ENCODE data around the gene RRP36. TPM values are rescaled to one million over a fixed set of nuclear protein-coding genes. Genes with fewer than 3 reads are reported as not detected.

RRP36 gene
- polyA plus RNA-seq, 1 of the 3 experiments (the other 2 are of a cell fraction) = 60.5 TPM

GRCh38 chr6:43078691-43079090 is 57.3 kb downstream of the RRP36 start (continued):
- TF ChIP-seq USF1 (IDR thresholded peaks at IDR 0.05; ENCODE audit: borderline replicate concordance, low read depth) = no peak
- no peak for TF ChIP-seq NRF1 (IDR thresholded peaks at IDR 0.05; ENCODE audit: low read depth, low read length)

Other genes with a start within 250 kb of the RRP36 start
- gene BICRAL, start 239.6 kb upstream of the RRP36 start, polyA plus RNA-seq (2012; rRNA removed) = 5.1 and 6.6 TPM in 2 replicates
- 22.1 and 28.7 TPM in 2 replicates for gene RPL7L1, start 142.0 kb upstream of the RRP36 start, polyA plus RNA-seq (2012; rRNA removed)
- gene PTCRA, start 105.6 kb upstream of the RRP36 start, polyA plus RNA-seq (2012; rRNA removed) = not detected in 2 replicates
- gene CNPY3, start 92.1 kb upstream of the RRP36 start, polyA plus RNA-seq (2012; rRNA removed) = 59.2 and 77.5 TPM in 2 replicates
- 1.4 and 2.0 TPM in 2 replicates for gene GNMT, start 60.9 kb upstream of the RRP36 start, polyA plus RNA-seq (2012; rRNA removed)
- 12.5 and 15.3 TPM in 2 replicates for gene PEX6, start 42.4 kb upstream of the RRP36 start, polyA plus RNA-seq (2012; rRNA removed)
- 37.6 and 38.6 TPM in 2 replicates for gene PPP2R5D, start 37.1 kb upstream of the RRP36 start, polyA plus RNA-seq (2012; rRNA removed)
- 160 and 171 TPM in 2 replicates for gene MEA1, start 7.7 kb upstream of the RRP36 start, polyA plus RNA-seq (2012; rRNA removed)
- 59.1 and 74.1 TPM in 2 replicates for gene KLHDC3, start 7.4 kb upstream of the RRP36 start, polyA plus RNA-seq (2012; rRNA removed)
- gene CUL7, start 32.2 kb downstream of the RRP36 start, polyA plus RNA-seq (2012; rRNA removed) = 46.9 and 59.6 TPM in 2 replicates
- gene MRPL2, start 37.8 kb downstream of the RRP36 start, polyA plus RNA-seq (2012; rRNA removed) = 43.0 and 64.7 TPM in 2 replicates
- gene KLC4, start 38.0 kb downstream of the RRP36 start, polyA plus RNA-seq (2012; rRNA removed) = 17.5 and 22.0 TPM in 2 replicates
- 93.7 and 105 TPM in 2 replicates for gene PTK7, start 54.7 kb downstream of the RRP36 start, polyA plus RNA-seq (2012; rRNA removed)
- 31.7 and 33.8 TPM in 2 replicates for gene SRF, start 149.6 kb downstream of the RRP36 start, polyA plus RNA-seq (2012; rRNA removed)
- gene CUL9, start 160.6 kb downstream of the RRP36 start, polyA plus RNA-seq (2012; rRNA removed) = 36.8 and 37.7 TPM in 2 replicates
- gene DNPH1, start 207.9 kb downstream of the RRP36 start, polyA plus RNA-seq (2012; rRNA removed) = 263 and 287 TPM in 2 replicates
- gene TTBK1, start 221.9 kb downstream of the RRP36 start, polyA plus RNA-seq (2012; rRNA removed) = 0.91 and 0.94 TPM in 2 replicates

Data from SK-N-SH (cell line).